ENCODE measurements around the gene BLNK.

BLNK gene

DNA sequence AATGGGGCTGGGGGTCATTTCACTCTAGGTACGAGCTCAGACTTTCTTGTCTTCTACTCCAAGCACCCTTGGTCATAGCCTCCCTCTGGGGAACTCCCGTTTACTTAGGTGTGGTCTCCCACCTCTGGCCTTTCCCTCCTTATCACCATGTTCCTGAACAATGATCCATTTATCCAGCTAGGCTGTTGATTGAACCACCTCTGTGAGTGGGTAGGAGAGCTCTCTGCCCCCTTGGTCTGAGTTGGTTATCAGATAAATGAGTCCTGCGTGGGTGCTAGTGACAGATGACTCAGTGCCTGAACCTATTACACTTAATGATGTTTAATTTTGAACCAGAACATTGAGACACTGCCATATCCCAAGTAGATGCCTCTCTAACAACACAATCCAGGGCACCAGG lies 9.4 kb downstream of the BLNK start:
- Histone ChIP-seq H3K9me3 (ENCODE audit: control insufficient read depth, insufficient read depth, low read length) (no peaks in the 10 kb centered on the region), H3K4me1 (ENCODE audit: insufficient read depth, low read length) (peaks cover 3% of the 10 kb centered on the region; the same call in 1 of the 2 replicates), H3K9ac (ENCODE audit: low read depth, low read length) (no peak overlapping the region), H3K36me3 (ENCODE audit: insufficient read depth, low read length) (no peaks in the 10 kb centered on the region)

DNA sequence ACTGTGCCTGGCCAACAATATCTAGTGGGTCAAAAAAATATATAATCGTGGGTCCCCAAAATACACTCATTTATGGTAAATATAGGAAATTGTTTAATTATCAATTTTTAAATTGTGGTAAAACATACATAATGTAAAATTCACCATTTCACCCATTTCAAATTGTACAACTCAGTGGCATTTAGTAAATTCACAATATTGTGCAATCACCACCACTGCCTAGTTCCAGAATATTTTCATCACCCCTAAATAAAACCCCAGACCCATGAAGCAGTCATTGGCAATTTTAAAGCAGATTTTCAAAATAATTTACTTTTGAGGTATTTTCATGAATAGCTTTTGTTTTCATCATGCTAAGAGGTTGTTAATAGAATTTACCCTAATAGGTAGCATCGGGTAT lies 10.2 kb downstream of the BLNK start:
- no peaks in the 10 kb centered on the region for H3K36me3 ChIP-seq (ENCODE audit: insufficient read depth, low read length)
- peaks cover 3% of the 10 kb centered on the region; the same call in 1 of the 2 replicates for H3K4me1 ChIP-seq (ENCODE audit: insufficient read depth, low read length)
- H3K9me3 ChIP-seq (ENCODE audit: control insufficient read depth, insufficient read depth, low read length): no peaks in the 10 kb centered on the region
- H3K9ac ChIP-seq (ENCODE audit: low read depth, low read length): no peak overlapping the region

- no peaks in the 10 kb centered on the region for H3K36me3 ChIP-seq (ENCODE audit: insufficient read depth, low read length)
- no peaks in the 10 kb centered on the region for H3K9me3 ChIP-seq (ENCODE audit: control insufficient read depth, insufficient read depth, low read length)
- peaks cover 13% of the 10 kb centered on the region for H3K4me1 ChIP-seq (ENCODE audit: insufficient read depth, low read length)
- no peak overlapping the region for H3K9ac ChIP-seq (ENCODE audit: low read depth, low read length)
Observed at GRCh38 chr10:96260014-96260413, 11.4 kb downstream of the BLNK start.

GRCh38 chr10:96259150-96259549 lies 12.2 kb downstream of the BLNK start:
- Histone ChIP-seq H3K9ac (ENCODE audit: low read depth, low read length) (no peak overlapping the region), H3K9me3 (ENCODE audit: control insufficient read depth, insufficient read depth, low read length) (no peaks in the 10 kb centered on the region), H3K36me3 (ENCODE audit: insufficient read depth, low read length) (no peaks in the 10 kb centered on the region), H3K4me1 (ENCODE audit: insufficient read depth, low read length) (peaks cover 13% of the 10 kb centered on the region)

GRCh38 chr10:96257944-96258343 lies 13.4 kb downstream of the BLNK start:
- Histone ChIP-seq H3K9me3 (ENCODE audit: control insufficient read depth, insufficient read depth, low read length) (no peaks in the 10 kb centered on the region), H3K4me1 (ENCODE audit: insufficient read depth, low read length) (peaks cover 9% of the 10 kb centered on the region), H3K9ac (ENCODE audit: low read depth, low read length) (no peak overlapping the region), H3K36me3 (ENCODE audit: insufficient read depth, low read length) (no peaks in the 10 kb centered on the region)

GRCh38 chr10:96255549-96256333 lies 15.6 kb downstream of the BLNK start:
- peaks cover 9% of the 10 kb centered on the region for H3K4me1 ChIP-seq (ENCODE audit: insufficient read depth, low read length)
- no peaks in the 10 kb centered on the region for H3K9me3 ChIP-seq (ENCODE audit: control insufficient read depth, insufficient read depth, low read length)
- H3K9ac ChIP-seq (ENCODE audit: low read depth, low read length): no peak overlapping the region
- H3K36me3 ChIP-seq (ENCODE audit: insufficient read depth, low read length): no peaks in the 10 kb centered on the region

DNA sequence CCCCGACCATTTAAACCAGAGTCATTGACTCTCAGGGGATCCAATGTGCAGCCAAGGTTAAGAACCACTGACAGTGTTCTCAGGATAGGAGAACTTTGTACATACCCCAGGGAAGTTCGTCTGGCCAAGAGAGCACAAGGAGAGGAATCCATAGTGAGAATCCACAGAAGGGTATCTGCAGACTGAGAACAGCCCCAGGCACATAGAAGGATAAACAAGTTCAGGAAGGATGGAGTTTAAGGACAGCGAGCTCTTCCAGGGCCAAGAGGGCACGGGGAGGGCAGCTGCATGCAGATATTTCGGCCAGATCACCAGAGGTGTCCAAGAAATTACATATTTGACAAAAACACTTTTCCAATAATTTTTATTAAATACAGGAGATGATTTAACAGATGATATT lies 16.4 kb downstream of the BLNK start:
- no peaks in the 10 kb centered on the region for H3K36me3 ChIP-seq (ENCODE audit: insufficient read depth, low read length)

DNA sequence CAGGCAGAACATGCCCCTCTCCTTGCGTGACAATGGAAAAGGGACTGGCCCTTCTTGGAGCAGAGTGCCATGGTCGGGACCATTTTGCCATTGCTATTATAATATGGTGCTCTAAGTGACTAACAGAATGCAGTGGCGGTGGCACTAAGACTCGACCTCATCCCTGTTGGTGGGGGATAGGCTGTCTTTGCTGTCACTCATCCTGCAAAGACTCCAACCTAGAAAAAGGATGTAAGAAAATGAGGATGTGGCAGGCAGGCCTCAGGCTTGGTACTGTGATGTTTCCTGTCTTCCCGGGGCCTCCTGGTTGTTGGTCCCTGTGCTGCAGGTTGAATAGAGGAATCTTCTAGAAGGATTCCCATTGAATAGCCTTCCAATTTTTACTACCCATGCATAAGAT lies 18.6 kb downstream of the BLNK start:
- Histone ChIP-seq H3K9me3 (ENCODE audit: control insufficient read depth, insufficient read depth, low read length) (no peaks in the 10 kb centered on the region), H3K36me3 (ENCODE audit: insufficient read depth, low read length) (no peaks in the 10 kb centered on the region), H3K4me1 (ENCODE audit: insufficient read depth, low read length) (peaks cover 14% of the 10 kb centered on the region), H3K9ac (ENCODE audit: low read depth, low read length) (no peak overlapping the region)

More for the DNA sequence above, 16.4 kb downstream of the BLNK start:
- no peak overlapping the region for H3K9ac ChIP-seq (ENCODE audit: low read depth, low read length)
- H3K4me1 ChIP-seq (ENCODE audit: insufficient read depth, low read length): peaks cover 9% of the 10 kb centered on the region
- H3K9me3 ChIP-seq (ENCODE audit: control insufficient read depth, insufficient read depth, low read length): no peaks in the 10 kb centered on the region

DNA sequence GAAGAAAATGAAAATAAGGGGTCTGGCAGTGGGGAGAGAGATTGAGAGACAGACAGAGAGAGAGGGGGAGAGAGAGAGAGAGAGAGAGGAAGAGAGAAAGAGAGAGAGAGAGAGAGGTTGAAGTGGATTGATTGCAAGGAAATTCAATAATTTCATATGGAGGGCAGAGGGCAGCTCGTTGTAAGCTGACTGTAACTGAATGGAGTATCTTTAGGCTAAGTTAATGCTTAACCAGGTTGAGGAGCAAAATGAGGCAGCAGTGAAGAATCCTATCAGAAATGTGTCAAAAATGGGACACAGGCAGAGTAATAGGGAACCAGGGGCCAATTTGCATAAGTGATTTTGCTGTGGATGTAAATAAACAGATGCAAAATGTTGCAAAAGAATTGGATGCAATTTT lies 21.0 kb downstream of the BLNK start:
- Histone ChIP-seq H3K36me3 (ENCODE audit: insufficient read depth, low read length) (no peaks in the 10 kb centered on the region), H3K9me3 (ENCODE audit: control insufficient read depth, insufficient read depth, low read length) (no peaks in the 10 kb centered on the region), H3K4me1 (ENCODE audit: insufficient read depth, low read length) (peaks cover 7% of the 10 kb centered on the region), H3K9ac (ENCODE audit: low read depth, low read length) (no peak overlapping the region)

DNA sequence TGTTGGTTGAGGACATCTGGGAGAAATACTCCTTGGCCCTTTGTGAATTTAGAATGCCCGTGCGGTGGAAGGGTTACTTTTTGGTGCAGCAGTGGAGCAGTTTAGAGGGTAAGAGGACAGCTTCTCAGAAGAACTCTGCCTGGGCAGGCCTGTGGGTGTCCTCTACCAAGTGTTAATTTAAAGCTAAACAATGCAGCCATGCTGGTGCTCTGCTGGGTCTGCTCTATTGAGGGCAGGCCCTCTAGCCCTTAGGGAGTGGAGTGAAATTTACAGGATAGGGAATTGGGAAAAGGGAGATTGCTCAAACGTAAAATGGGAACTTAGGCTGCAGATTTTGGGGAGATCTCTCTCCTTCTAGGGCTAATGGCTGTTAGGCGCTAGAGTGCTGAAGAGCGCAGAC lies 22.1 kb downstream of the BLNK start:
- H3K9ac ChIP-seq (ENCODE audit: low read depth, low read length): no peak overlapping the region
- H3K4me1 ChIP-seq (ENCODE audit: insufficient read depth, low read length): peaks cover 5% of the 10 kb centered on the region; the same call in 1 of the 2 replicates
- H3K36me3 ChIP-seq (ENCODE audit: insufficient read depth, low read length): no peaks in the 10 kb centered on the region
- no peaks in the 10 kb centered on the region for H3K9me3 ChIP-seq (ENCODE audit: control insufficient read depth, insufficient read depth, low read length)

DNA sequence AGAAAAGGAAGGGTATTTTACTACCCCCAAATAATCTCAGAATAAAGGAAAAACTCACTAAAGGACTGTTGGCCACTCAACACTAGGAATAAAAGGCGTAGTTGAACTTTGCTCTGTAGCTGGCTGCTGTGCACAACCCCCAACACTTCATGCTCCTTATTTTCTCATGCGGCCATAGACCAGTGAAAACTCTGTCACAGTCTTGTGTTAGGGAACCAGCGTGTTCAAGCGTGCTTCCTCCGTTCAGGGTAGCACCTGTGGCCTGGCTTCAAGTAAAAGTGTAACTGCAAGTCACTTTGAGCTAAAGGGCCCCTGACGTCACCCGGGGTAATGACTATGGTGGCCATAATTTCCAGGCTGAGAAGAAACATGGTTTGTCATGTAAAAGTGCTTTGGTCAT lies 27.0 kb downstream of the BLNK start:
- Histone ChIP-seq H3K9me3 (ENCODE audit: control insufficient read depth, insufficient read depth, low read length) (no peaks in the 10 kb centered on the region), H3K4me1 (ENCODE audit: insufficient read depth, low read length) (peaks cover 5% of the 10 kb centered on the region; the same call in 1 of the 2 replicates), H3K36me3 (ENCODE audit: insufficient read depth, low read length) (no peaks in the 10 kb centered on the region), H3K9ac (ENCODE audit: low read depth, low read length) (no peak overlapping the region)

DNA sequence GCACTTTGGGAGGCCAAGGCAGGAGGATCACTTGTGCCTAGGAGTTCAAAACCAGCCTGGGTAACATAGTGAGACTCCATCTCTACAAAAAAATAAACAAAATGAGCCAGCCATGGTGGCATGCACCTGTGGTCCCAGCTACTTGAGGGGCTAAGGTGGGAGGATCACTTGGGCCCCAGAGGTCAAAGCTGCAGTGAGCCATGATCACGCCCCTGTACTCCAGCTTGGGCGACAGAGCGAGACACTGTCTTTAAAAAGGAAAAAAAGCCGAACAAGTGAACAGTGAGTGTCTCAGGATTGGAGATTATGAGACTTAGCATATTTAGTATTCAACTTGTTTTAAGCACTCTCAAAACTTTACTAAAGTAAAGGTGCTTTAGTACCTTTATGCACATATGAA lies 28.1 kb downstream of the BLNK start:
- Histone ChIP-seq H3K9ac (ENCODE audit: low read depth, low read length) (no peak overlapping the region), H3K9me3 (ENCODE audit: control insufficient read depth, insufficient read depth, low read length) (no peaks in the 10 kb centered on the region), H3K4me1 (ENCODE audit: insufficient read depth, low read length) (no peaks in the 10 kb centered on the region), H3K36me3 (ENCODE audit: insufficient read depth, low read length) (no peaks in the 10 kb centered on the region)

DNA sequence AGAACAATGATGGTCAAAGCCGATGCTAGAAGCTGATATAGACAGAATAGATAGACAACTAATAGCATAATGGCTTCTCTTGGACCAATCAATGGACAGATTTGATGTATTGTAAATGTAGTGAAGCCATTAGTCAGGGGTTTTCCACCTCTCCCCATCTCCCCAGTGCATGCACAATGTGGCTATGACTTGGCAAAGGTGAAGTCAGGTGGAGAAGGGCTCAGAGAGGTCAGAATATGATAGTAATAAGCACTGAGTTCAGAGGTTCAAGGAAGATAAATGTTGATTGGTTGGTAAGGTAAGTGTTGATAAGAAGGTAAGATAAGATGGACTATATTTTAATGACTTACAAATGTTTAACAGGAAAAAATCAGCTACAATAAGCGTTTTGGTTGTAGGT lies 28.5 kb downstream of the BLNK start:
- H3K9me3 ChIP-seq (ENCODE audit: control insufficient read depth, insufficient read depth, low read length): no peaks in the 10 kb centered on the region
- no peaks in the 10 kb centered on the region for H3K4me1 ChIP-seq (ENCODE audit: insufficient read depth, low read length)
- no peaks in the 10 kb centered on the region for H3K36me3 ChIP-seq (ENCODE audit: insufficient read depth, low read length)
- H3K9ac ChIP-seq (ENCODE audit: low read depth, low read length): no peak overlapping the region

- no peaks in the 10 kb centered on the region for H3K36me3 ChIP-seq (ENCODE audit: insufficient read depth, low read length)
- H3K9ac ChIP-seq (ENCODE audit: low read depth, low read length): no peak overlapping the region
- no peaks in the 10 kb centered on the region for H3K9me3 ChIP-seq (ENCODE audit: control insufficient read depth, insufficient read depth, low read length)
- H3K4me1 ChIP-seq (ENCODE audit: insufficient read depth, low read length): no peaks in the 10 kb centered on the region
Observed at GRCh38 chr10:96238646-96239623, 32.4 kb downstream of the BLNK start.

DNA sequence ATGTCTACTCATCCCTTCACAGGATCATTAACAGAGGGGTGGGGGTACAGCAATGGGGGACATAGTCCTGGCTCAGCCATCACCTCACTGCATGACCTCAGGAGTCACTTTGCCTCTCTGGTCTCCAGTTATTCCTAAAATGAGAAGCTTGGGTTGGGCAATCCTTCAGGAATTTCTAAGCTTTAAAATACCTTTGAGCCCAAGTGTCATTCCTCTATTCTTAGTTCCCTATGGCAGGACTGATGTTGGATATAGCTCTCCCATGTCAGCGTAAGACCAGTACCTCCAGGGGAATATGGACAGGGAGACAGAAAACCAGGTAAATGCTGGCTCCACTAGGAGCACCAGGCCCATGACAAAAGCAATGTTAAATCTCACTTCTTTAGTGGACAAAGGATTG lies 34.5 kb downstream of the BLNK start:
- Histone ChIP-seq H3K4me1 (ENCODE audit: insufficient read depth, low read length) (no peaks in the 10 kb centered on the region), H3K9ac (ENCODE audit: low read depth, low read length) (no peak overlapping the region), H3K36me3 (ENCODE audit: insufficient read depth, low read length) (no peaks in the 10 kb centered on the region), H3K9me3 (ENCODE audit: control insufficient read depth, insufficient read depth, low read length) (no peaks in the 10 kb centered on the region)

All from ES-I3 (cell line).